PC-9 (cell line): Measurements from ENCODE around the gene IFNA13. TPM values are rescaled to one million over a fixed set of nuclear protein-coding genes. Genes with fewer than 3 reads are reported as not detected.

ENCODE experiments used
- BruUV-seq: library from RNA; stranded (reverse); fragments of 400-500 nt; replicated peaks from 2 replicates; lab custom pipeline; 2021; lab: Mats Ljungman, UMichigan
- CTCF ChIA-PET: fragments of 300-600 bp; sonication (Branson Sonifier 250); formaldehyde crosslinking; loops from one replicate; lab custom pipeline; 2022; ENCODE audit warnings: antibody characterized with exemption; lab: Charles Lee
- POLR2A ChIA-PET: fragments of 300-600 bp; sonication (Branson Sonifier 250); formaldehyde crosslinking; loops from one replicate; lab custom pipeline; 2022; ENCODE audit warnings: antibody characterized with exemption; ENCODE audit not compliant: unreplicated experiment; lab: Charles Lee
- DNase-seq, 2 experiments: peaks; one replicate each; pipeline versions ENCODE4 v3.0.0 to v3.0.0-alpha.2; 2015 to 2022; ENCODE audit warnings: mixed read lengths in 1 of 2
- H2AFZ ChIP-seq: fragments of 200-600 bp; sonication (generic); 2 replicates; pipeline ENCODE4 v1.8.1; 2017; ENCODE audit warnings: antibody characterized with exemption
- H3F3A ChIP-seq: fragments of 200-600 bp; sonication (generic); 2 replicates; pipeline ENCODE4 v1.8.1; 2017; ENCODE audit warnings: antibody characterized with exemption, mild to moderate bottlenecking, low read depth; ENCODE audit not compliant: insufficient read depth
- H3K27ac ChIP-seq: fragments of 200-600 bp; sonication (generic); 2 replicates; pipeline ENCODE4 v1.6.1; 2016; ENCODE audit warnings: mixed run types
- H3K27me3 ChIP-seq: fragments of 200-600 bp; sonication (generic); 2 replicates; pipeline ENCODE4 v1.6.1; 2016; ENCODE audit warnings: low read depth, mixed run types; ENCODE audit not compliant: insufficient read depth
- H3K36me3 ChIP-seq: fragments of 200-600 bp; sonication (generic); 2 replicates; pipeline ENCODE4 v1.6.1; 2016; ENCODE audit warnings: low read depth, mixed run types
- H3K4me1 ChIP-seq: fragments of 200-600 bp; sonication (generic); replicated peaks from 2 replicates; pipeline ENCODE4 v1.6.1; 2016; ENCODE audit warnings: mixed run types; ENCODE audit not compliant: insufficient read depth
- H3K4me2 ChIP-seq: fragments of 200-600 bp; sonication (generic); 2 replicates; pipeline ENCODE4 v1.6.1; 2017; ENCODE audit warnings: mixed run types
- H3K4me3 ChIP-seq: fragments of 200-600 bp; sonication (generic); 2 replicates; pipeline ENCODE4 v1.6.1; 2016; ENCODE audit warnings: mixed run types
- H3K79me2 ChIP-seq: fragments of 200-600 bp; sonication (generic); 2 replicates; pipeline ENCODE4 v1.6.1; 2017; ENCODE audit warnings: low read depth, mixed run types
- H3K9me2 ChIP-seq: fragments of 200-600 bp; sonication (generic); 2 replicates; pipeline ENCODE4 v1.8.1; 2017; ENCODE audit warnings: mild to moderate bottlenecking; ENCODE audit not compliant: insufficient read depth
- H3K9me3 ChIP-seq: fragments of 200-600 bp; sonication (generic); 2 replicates; pipeline ENCODE4 v1.8.1; 2016; ENCODE audit warnings: low read depth; ENCODE audit not compliant: insufficient read depth
- H4K20me1 ChIP-seq: fragments of 200-600 bp; sonication (generic); 2 replicates; pipeline ENCODE4 v1.8.1; 2017; ENCODE audit not compliant: insufficient read depth
- EZH2 ChIP-seq: fragments of 200-600 bp; sonication (generic); IDR thresholded peaks from 2 replicates; pipeline ENCODE4 v1.8.0; 2017; ENCODE audit warnings: antibody characterized with exemption, low read depth
- intact Hi-C: fragments of 100-400 bp; cut with micrococcal nuclease; formaldehyde crosslinking; loops from one replicate; pipeline ENCODE4 v1.10.0; 2022; ENCODE audit not compliant: unreplicated experiment
- total RNA-seq: library from RNA; stranded (reverse); gene quantifications from 2 replicates; pipeline ENCODE4 v1.2.3, GENCODE V29; 2021
- TF ChIP-seq, protein P1 (sequence below): fragments of 200-600 bp; sonication (generic); conservative IDR thresholded peaks from 2 replicates; pipeline ENCODE4 v1.6.1; 2017; ENCODE audit warnings: mixed run types, antibody characterized with exemption, mild to moderate bottlenecking, moderate library complexity

The IFNA13 gene
- total RNA-seq, 1 experiment from 2014 or later, result not detected

DNA sequence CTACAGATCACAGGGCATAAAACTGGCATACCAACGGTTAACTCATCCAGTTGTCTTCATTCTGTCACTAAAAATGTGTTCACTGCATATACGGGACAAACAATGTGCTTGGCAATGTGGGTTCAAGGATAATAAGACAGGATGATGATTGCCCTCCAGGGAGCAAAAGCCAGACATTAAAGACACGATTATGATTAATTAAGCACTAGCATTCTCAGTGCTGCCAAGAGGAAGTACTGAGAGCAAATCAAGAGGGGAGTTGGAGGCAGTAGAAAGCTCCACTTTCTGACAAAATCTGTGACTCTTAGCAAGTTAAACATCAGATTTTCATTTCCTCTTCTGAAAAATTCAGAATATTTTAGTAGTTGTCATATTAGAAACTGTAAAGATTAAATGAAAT is 32.1 kb upstream of the IFNA13 start:
- H3K36me3 ChIP-seq, result no peaks in the 10 kb centered on the region
- no peaks in the 10 kb centered on the region for H3K79me2 ChIP-seq
- no peaks in the 10 kb centered on the region for H4K20me1 ChIP-seq
- no peaks in the 10 kb centered on the region for H3K9me3 ChIP-seq
- no peaks in the 10 kb centered on the region for H3K9me2 ChIP-seq
- no peak overlapping the region for H3K27ac ChIP-seq
- no TSS peak for BruUV-seq
- ChIA-PET CTCF (no interaction called here), POLR2A (no interaction called here)
- H3F3A ChIP-seq, result no peaks in the 10 kb centered on the region
- TF ChIP-seq, protein P1, sequence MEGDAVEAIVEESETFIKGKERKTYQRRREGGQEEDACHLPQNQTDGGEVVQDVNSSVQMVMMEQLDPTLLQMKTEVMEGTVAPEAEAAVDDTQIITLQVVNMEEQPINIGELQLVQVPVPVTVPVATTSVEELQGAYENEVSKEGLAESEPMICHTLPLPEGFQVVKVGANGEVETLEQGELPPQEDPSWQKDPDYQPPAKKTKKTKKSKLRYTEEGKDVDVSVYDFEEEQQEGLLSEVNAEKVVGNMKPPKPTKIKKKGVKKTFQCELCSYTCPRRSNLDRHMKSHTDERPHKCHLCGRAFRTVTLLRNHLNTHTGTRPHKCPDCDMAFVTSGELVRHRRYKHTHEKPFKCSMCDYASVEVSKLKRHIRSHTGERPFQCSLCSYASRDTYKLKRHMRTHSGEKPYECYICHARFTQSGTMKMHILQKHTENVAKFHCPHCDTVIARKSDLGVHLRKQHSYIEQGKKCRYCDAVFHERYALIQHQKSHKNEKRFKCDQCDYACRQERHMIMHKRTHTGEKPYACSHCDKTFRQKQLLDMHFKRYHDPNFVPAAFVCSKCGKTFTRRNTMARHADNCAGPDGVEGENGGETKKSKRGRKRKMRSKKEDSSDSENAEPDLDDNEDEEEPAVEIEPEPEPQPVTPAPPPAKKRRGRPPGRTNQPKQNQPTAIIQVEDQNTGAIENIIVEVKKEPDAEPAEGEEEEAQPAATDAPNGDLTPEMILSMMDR, result no peak
- TF ChIP-seq EZH2, result no peak
- no peak overlapping the region for H3K4me3 ChIP-seq
- intact Hi-C loops, result no loop called here
- DNase-seq, result no peak
- H3K4me1 ChIP-seq, result no peaks in the 10 kb centered on the region
- H3K27me3 ChIP-seq, result no peaks in the 10 kb centered on the region
- no peak overlapping the region for H3K4me2 ChIP-seq
- no peak overlapping the region for H2AFZ ChIP-seq

GRCh38 chr9:21398955-21399489 is 31.2 kb upstream of the IFNA13 start:
- POLR2A ChIA-PET, result no interaction called here
- Histone ChIP-seq H3F3A (no peaks in the 10 kb centered on the region), H3K36me3 (no peaks in the 10 kb centered on the region), H3K9me2 (no peaks in the 10 kb centered on the region), H3K4me3 (no peak overlapping the region), H3K79me2 (no peaks in the 10 kb centered on the region), H3K4me1 (no peaks in the 10 kb centered on the region), H3K27ac (no peak overlapping the region), H4K20me1 (no peaks in the 10 kb centered on the region), H3K27me3 (no peaks in the 10 kb centered on the region), H3K9me3 (no peaks in the 10 kb centered on the region), H2AFZ (no peak overlapping the region), H3K4me2 (no peak overlapping the region)
- BruUV-seq, result no TSS peak
- TF ChIP-seq, protein P1, result no peak
- no peak for TF ChIP-seq EZH2
- CTCF ChIA-PET, result no interaction called here
- intact Hi-C loops, result no loop called here
- DNase-seq, result no peak

- no peaks in the 10 kb centered on the region for H3K27me3 ChIP-seq
- intact Hi-C loops, result no loop called here
- ChIA-PET CTCF (interaction anchor here (0.5 to 1.3 kb wide), 7 partner anchors 10 to 1507 kb away, joined by 3 to 7 read pairs (median 4); no protein-coding TSS in a partner anchor), POLR2A (no interaction called here)
- peak in 1 of 2 experiments; percentile 18 for DNase-seq
- no peaks in the 10 kb centered on the region for H3K79me2 ChIP-seq
- no peaks in the 10 kb centered on the region for H3K4me1 ChIP-seq
- no peaks in the 10 kb centered on the region for H3K36me3 ChIP-seq
- H4K20me1 ChIP-seq, result no peaks in the 10 kb centered on the region
- H3F3A ChIP-seq, result no peaks in the 10 kb centered on the region
- H3K4me2 ChIP-seq, result peak overlapping the region; percentile 92
- H3K9me2 ChIP-seq, result no peaks in the 10 kb centered on the region
- BruUV-seq, result no TSS peak
- H3K27ac ChIP-seq, result no peak overlapping the region
- peak overlapping the region; percentile 88 for H2AFZ ChIP-seq
- no peaks in the 10 kb centered on the region for H3K9me3 ChIP-seq
- no peak for TF ChIP-seq EZH2
- TF ChIP-seq, protein P1, result peak; percentile 79
- H3K4me3 ChIP-seq, result peak overlapping the region; percentile 71
Measured at GRCh38 chr9:21395778-21396717, 28.2 kb upstream of the IFNA13 start.
